NK-92 (cell line): ENCODE measurements around the gene CEP63.
"Not testable (repeated sequence)": the region's sequence is repeated elsewhere in the genome, so short reads cannot be mapped to it uniquely, and the experiment has no call there.

Experiments
- DNase-seq: peaks from one replicate; lab custom pipeline; 2025; ENCODE audit not compliant: unreplicated experiment; lab: John Stamatoyannopoulos, UW

Gene CEP63

GRCh38 chr3:134567605-134568004 lies 81.7 kb downstream of the CEP63 start:
- no peak for DNase-seq

- no peak for DNase-seq
Measured at GRCh38 chr3:134568790-134569189, 82.9 kb downstream of the CEP63 start.

DNA sequence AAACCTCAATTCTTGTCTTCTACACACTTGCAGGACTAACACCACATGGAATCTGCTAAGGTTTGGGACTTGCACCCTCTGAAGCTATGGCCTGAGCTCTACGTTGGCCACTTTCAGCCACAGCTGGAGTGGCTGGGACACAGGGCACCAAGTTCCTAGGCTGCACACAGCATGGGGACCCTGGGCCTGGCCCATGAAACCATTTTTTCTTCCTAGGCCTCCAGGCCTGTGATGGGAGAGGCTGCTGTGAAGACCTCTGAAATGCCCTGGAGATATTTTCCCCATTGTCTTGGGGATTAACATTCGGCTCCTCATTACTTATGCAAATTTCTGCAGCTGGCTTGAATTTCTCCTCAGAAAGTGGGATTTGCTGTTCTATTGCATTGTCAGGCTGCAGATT lies 84.0 kb downstream of the CEP63 start:
- DNase-seq: not testable (repeated sequence)

- no peak for DNase-seq
Measured at GRCh38 chr3:134576426-134576825, 90.6 kb downstream of the CEP63 start.

GRCh38 chr3:134576831-134577230 lies 91.0 kb downstream of the CEP63 start:
- no peak for DNase-seq

GRCh38 chr3:134579141-134579665 lies 93.3 kb downstream of the CEP63 start:
- DNase-seq: no peak

DNA sequence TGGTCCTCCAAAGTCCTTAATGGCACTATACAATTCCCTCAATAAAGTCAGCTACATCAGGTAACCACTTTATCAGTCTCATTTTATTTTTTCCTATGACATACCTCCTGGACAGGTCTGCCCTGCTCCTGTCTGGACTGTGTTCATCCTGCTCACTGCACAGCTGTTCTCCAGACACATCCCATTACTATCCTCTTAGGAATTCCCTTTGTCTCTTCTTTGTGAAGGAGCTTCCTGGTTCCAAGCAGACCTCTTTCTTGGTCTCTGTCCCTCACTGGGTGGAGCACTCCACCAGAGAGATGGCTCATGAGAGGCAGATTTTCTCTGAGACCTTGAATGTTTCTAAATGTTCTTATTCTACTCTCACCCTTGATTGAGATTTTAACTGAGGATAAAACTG lies 104.9 kb downstream of the CEP63 start:
- DNase-seq: no peak

DNA sequence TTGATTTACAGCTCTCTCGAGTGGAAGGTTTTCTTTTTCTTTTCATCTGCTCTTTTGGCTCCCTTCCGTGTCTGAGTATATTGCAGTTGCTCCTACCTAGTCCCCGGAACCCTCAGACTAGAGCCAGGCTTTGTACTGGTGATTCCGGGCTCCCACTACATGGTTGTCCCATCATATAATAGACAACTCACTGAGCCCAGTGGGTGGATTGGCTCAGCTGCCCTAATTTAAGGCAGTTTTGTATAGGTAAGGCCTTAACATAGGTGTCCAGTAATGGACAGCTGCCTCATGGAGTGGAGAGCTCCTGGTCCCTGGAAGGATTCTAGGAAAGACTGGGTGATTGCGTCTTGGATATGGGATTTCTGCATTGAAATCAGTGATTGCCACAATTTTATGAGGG lies 106.9 kb downstream of the CEP63 start:
- no peak for DNase-seq

DNA sequence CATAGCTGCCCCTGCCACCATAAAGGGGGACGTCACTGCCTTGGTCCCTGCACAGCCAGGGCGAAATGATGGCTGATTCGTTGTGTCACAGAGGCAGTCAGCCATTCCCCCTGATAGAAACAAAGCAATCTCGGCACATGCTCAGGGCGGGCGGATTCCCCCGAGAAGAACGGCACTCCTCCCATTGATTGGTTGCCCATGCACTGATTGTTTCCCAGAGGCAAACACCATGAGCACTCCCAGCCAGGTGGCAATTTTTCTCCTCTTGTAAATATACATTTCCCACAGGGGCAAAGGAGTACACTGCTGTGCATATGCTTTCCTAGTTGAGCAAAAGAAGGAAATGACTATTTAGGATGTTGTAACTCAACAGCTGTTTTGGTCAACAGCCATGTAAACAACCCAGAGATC lies 108.5 kb downstream of the CEP63 start:
- no peak for DNase-seq

GRCh38 chr3:134594986-134595385 lies 109.1 kb downstream of the CEP63 start:
- not testable (repeated sequence) for DNase-seq

- no peak for DNase-seq
Measured at GRCh38 chr3:134597390-134597970, 111.6 kb downstream of the CEP63 start.

GRCh38 chr3:134598763-134599545 lies 113.1 kb downstream of the CEP63 start:
- DNase-seq: no peak

DNA sequence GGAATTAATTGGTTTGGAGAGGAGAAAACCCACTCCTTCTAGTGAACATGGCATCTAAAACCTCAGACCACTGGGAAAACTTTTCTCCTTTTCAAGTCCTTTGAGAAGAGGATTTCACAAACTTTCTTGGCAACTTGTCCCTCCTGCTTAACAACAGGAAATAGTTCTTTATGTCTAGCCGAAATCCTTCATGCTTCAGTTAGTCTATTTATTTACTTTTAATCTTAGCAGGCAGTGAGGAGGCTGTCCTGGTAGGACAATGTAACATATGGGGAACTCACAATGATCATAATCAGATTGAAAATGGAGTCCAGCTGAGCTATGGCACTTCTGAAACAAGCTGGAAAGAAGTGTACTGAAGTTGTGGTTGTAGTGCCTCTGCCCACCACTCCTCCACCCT lies 114.3 kb downstream of the CEP63 start:
- DNase-seq: no peak

DNA sequence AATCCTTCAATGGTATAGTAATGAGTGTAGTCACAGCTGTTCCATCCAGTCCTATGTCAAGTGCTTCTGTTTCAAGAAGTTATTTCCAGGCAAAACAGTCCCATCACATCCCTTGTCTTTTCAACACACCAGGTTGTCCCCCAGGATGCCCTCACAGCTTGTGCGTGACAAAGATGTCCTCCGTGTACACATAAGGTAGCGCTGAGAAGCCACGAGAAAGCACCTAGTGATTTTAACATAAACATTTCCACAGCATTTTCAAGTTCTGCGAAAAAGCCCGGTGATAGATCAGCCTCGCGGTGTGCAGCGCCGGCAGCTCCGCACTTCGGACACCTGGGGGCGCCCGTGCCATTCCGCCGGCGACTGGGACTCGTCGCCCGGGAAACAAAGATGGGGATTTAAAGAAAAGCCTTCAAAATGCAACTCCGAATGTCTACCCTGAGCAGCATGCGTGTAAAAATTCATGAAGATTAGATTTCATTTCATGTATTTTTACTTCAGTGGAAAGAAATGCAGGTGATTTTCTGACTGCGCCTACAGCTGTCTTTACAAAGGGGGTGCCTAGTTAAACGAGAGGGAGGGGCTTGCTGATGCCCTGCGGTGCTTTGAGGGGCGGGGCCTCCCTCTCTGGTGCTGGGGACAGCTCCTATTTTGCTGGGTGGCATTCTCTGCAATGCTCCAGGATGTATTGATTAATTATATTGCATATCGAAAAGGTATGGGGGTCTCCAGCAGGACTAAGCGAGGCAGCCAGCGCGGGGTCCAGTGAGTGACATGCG lies 115.0 kb downstream of the CEP63 start:
- DNase-seq: no peak

DNA sequence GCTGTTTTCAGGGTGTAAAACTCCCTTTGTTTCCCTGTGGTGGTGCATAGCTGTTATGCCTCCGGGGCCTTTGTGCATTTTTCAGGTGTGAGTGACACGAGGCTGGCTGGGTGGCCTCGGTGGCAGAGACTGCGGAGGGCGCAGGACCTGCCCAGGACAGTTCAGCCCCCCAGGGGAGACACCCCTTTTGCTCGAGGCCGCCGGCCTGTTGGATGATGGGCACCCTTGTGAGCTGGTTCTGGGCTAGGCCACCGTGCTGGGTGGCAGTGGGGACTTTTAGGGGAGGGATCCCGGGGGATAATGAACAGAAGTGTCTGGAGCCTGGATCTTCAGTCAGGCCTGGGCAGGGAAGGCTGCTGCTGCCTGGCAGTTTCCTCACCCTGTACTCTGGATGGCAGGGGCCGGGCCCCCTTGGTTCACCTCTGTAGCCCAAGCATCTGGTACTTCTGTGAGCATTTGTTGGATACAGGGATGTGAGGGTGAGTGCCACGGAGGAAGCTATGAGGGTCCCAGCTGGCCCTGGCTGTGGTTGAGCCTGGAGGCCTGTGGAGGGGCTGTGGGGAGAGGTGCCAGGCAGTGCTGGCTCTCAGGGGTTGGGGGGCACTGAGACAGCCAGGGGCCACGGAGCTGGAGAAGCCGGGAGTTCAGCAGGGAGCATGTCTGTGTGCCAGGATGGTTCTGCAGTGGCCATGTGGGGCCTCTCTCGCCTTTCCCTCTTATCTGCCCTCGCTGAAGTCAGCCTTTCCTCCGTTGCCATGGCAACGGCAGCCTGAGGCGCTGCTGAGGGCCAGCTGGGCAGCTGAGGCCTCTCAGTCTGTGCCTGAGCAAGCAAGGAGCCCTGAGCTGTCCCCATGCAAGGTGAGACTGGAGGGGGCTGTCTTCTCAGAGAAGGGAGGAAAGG lies 115.9 kb downstream of the CEP63 start:
- DNase-seq: no peak

- no peak for DNase-seq
Measured at GRCh38 chr3:134602440-134602814, 116.6 kb downstream of the CEP63 start.

GRCh38 chr3:134603480-134603879 lies 117.6 kb downstream of the CEP63 start:
- no peak for DNase-seq

DNA sequence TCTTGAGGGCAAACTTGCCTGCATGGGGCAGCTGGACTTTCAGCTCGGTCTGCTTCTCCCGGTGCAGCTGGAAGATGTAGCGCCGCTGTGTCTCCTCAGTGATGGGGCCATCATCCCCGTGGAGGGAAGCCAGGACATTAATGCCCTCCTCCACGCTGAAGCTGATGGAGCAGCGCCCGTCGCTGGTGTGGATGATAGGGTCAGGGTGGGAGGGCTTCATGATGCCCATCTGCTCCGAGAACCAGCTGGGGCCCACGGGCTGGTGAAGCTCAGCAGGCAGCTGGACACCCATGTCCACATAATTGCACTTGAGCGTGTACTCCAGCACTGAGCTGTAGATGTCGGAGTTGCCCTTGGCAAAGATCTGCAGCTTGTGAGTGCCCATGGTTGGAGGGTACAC lies 118.1 kb downstream of the CEP63 start:
- no peak for DNase-seq

GRCh38 chr3:134605556-134605955 lies 119.7 kb downstream of the CEP63 start:
- no peak for DNase-seq

DNA sequence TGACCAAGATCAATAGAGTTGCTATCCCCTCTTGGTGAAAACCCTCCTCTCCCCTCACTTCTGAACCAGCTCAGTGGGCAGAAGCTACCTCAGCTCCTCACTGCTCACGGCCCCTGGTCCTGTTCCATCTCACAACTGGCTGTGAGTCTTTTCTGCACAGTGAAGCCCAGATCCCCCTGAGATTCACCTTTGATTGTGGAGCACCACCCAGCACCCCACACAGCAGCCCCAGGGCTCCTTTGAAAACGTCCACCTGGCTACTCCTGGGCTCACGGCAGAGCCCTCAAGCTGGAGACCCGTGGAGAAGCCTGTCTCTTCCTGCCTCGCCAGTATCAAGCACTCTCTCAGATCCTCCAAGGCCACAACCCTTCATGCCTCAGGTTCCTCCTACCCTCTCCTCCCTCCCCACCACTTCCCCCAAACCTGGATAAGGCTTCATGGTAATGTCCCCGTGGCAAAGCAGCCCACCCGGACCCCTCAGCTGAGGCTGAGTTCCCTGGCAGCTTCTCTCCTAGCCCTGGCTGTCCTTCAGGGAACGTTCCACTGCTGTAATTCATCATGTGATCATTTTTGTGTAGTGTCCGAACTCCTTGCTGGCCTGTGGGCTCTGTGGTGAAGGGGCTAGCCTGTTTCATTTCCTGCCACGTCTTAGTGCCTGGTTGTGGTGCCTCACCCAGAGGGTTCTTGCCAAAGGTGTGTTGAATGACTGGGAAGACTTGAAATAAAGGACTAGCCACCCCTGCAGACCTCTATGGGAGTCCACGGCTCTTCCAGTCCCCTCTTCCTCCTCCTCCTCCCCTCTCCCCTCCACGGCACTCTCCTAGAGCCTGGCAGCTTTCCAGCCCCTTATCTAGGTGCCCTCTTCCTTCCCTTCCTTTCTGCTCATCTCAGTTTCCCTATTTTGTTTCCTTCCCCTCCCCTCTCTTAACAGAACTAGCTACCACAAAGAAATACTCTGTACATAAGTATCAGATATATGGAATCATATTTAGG lies 120.5 kb downstream of the CEP63 start:
- DNase-seq: no peak
